PFSK-1 (cell line): ENCODE data around the gene TUBGCP5.

Experiments used
- FOXP2 ChIP-seq: optimal IDR thresholded peaks from 2 replicates; pipeline ENCODE3; 2011; ENCODE audit warnings: borderline replicate concordance, control low read depth, inconsistent platforms; ENCODE audit not compliant: insufficient read depth; ENCODE audit errors: extremely low read length, extremely low read depth
- POLR2AphosphoS5 ChIP-seq: IDR thresholded peaks from 2 replicates; pipeline ENCODE4 v1.6.1; 2012; ENCODE audit warnings: low read depth, mild to moderate bottlenecking, control low read depth, low read length, moderate library complexity
- REST ChIP-seq, 2 experiments: IDR thresholded peaks; 2 replicates each; pipeline versions ENCODE4 v1.6.1 to v1.8.0; 2011 to 2012; ENCODE audit warnings: low read depth in 2 of 2, low read length in 2 of 2, control low read depth in 1 of 2, inconsistent platforms in 1 of 2, mild to moderate bottlenecking in 1 of 2, moderate library complexity in 1 of 2; ENCODE audit not compliant: insufficient read depth in 1 of 2
- SIN3A ChIP-seq: IDR thresholded peaks from 2 replicates; pipeline ENCODE4 v1.6.1; 2012; ENCODE audit warnings: mild to moderate bottlenecking, low read length, moderate library complexity, borderline replicate concordance; ENCODE audit not compliant: insufficient read depth
- TAF1 ChIP-seq: IDR thresholded peaks from 2 replicates; pipeline ENCODE4 v1.6.1; 2012; ENCODE audit warnings: low read length, control low read depth, borderline replicate concordance; ENCODE audit not compliant: insufficient read depth

TUBGCP5 gene

DNA sequence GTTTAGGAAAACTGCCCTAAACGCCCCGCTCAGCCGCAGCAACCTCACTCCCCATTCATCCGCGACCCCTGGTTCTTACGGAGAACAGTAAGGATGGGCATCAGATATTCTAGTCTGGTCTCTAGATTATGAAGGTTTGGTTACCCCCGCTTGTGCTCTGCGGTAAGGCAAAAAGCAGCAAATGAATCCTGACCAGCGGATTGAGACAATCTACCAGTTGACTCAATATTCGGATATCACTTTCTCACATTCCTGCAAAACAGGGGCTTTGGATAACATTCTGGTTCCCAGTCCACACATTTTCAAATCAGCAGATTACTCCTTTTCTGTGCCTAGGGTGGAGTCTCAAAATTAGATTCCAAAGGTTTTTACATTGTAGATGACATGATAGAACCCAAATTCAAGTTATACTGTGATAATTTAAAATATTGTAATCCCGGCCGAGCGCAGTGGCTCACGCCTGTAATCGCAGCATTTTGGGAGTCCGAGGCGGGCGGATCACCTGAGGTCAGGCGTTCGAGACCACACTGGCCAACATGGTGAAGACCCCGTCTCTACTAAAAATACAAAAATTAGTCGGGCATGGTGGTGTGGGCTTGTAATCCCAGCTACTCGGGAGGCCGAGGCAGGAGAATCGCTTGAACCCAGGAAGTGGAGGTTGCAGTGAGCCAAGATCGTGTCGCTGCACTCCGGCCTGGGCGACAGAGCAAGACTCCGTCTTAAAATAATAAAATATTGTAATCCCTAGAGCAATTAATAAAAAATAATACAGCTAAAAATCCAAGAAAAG lies 58.1 kb downstream of the TUBGCP5 start:
- TF ChIP-seq REST (IDR thresholded peaks at IDR 0.05; ENCODE audit: insufficient read depth in 1 of 2, low read depth in 2 of 2, low read length in 2 of 2) (no peak), FOXP2 (no peak), POLR2AphosphoS5 (no peak), SIN3A (no peak), TAF1 (no peak)

DNA sequence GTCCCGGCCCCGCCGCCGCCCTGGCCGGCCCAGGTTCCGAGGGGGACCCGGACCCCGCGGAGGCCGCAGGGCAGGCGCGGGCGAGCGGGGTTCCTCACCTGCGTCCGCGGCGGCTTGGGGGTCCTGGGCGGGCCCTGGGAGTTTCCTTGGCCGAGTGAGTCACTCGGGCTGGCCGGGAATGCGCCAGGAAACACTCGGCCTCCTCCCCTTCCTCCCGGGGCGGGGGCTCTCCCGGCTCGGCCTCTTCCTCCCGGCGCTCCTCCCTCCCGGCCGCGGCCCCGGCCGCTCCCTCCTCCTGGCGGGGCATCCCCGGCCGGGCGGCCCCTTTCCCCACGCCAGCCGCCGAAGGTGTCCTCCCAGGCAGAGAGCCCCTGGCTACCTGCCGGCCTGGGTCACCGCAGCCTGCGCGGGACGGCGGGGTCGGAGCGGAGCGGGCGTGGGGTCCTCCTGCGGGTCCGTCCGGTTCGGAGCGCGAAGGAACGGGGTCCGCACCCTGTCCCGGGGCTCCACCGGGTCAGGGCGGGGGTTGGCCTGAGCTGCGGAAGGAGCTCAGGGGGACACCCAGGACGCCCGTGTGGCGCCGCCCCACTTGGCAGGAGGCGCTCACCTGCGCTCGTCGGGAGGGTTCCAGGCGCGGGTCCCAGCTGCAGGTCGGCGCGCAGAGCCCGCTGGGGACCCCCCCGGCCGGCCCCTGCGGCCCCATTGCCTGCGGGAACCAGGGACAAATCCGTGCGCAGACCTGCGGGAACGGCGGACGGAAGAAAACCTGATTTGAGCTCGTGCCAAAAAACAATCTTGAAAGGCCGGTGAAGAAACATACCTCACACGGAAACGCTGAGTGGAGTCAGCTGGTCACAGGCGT lies 58.9 kb downstream of the TUBGCP5 start, which contains the start of gene CYFIP1:
Gene CYFIP1, minus strand, starts transcription at position 180 of the 862 bp plus-strand sequence. CDS start 33,083 bp downstream, outside the sequence.
- TF ChIP-seq POLR2AphosphoS5, result peak; percentile 55; the same call in 1 of the 2 replicates
- no peak for TF ChIP-seq SIN3A
- TF ChIP-seq REST (IDR thresholded peaks at IDR 0.05; ENCODE audit: insufficient read depth in 1 of 2, low read depth in 2 of 2, low read length in 2 of 2), result no peak
- TF ChIP-seq FOXP2, result peak; percentile 32
- TF ChIP-seq TAF1, result no peak

DNA sequence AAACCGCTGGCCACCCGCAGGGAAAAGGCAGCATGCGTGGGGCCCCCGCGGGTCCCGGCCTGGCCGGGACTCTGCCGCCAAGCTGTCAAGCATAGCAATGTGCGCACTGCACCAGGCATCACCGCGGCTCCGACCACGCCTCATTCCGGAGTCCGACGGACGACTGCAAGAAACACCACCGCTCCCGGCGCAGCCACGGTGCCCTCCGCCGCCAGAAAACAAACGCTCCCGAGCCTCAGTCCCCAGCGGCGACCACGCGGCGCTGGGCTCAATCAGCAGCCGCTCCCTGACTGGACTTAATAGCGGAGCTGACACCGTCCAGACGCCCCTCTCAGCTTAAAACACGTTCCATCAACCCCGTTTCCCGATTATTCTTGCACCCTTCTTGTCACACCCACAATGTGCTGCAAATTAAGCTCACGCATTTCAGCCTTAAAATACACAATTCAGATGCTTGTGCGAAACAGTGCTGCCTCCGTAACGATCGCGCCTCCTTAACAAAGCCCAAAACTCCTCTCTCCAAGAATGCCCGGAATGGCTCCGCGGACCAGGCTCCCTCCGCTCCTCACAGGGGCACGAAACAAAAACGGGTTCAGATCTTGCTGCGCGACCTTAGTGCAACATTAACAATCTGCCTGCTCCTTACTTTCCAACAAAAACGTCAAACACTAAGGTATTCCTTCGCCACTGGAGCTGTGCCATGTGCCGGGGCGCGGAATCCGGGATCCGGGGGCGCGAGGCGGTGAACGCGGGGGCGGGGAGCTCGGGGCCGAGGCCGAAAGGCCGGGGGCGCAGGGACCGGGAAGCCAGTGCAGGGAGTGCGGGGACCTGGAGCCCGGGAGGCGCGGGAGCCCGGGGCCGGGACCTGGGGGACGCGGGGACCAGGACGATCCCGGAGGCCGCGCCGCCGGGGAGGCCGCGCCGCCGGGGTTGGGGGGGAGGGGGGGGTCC lies 59.9 kb downstream of the TUBGCP5 start:
- TF ChIP-seq POLR2AphosphoS5, result no peak
- TF ChIP-seq FOXP2, result peak; percentile 11
- peak; percentile 62; the same call in 1 of the 2 replicates for TF ChIP-seq SIN3A
- TF ChIP-seq TAF1, result no peak

GRCh38 chr15:22978691-22979237 lies 60.6 kb downstream of the TUBGCP5 start:
- no peak for TF ChIP-seq FOXP2
- no peak for TF ChIP-seq POLR2AphosphoS5
- TF ChIP-seq TAF1, result no peak
- TF ChIP-seq SIN3A, result no peak
- TF ChIP-seq REST (IDR thresholded peaks at IDR 0.05; ENCODE audit: insufficient read depth in 1 of 2, low read depth in 2 of 2, low read length in 2 of 2), result no peak
